C4-2B (cell line): ENCODE results near the gene SEMA3B.

Source experiments
- H3K27ac ChIP-seq: fragments of 450-650 bp; 2 replicates; pipeline ENCODE4 v1.5.1; 2017
- CTCF ChIP-seq: fragments of 450-650 bp; conservative IDR thresholded peaks from 2 replicates; pipeline ENCODE4 v1.5.1; 2017; ENCODE audit warnings: mild to moderate bottlenecking
- ZFX ChIP-seq: fragments of 450-650 bp; IDR thresholded peaks from 2 replicates; pipeline ENCODE4 v1.6.1; 2017

SEMA3B gene

GRCh38 chr3:50286322-50287227 is 17.6 kb downstream of the SEMA3B start:
- H3K27ac ChIP-seq: no peak overlapping the region
- TF ChIP-seq ZFX: no peak
- TF ChIP-seq CTCF: no peak

GRCh38 chr3:50287262-50287661 is 18.3 kb downstream of the SEMA3B start:
- H3K27ac ChIP-seq: no peak overlapping the region
- TF ChIP-seq CTCF: no peak
- no peak for TF ChIP-seq ZFX

GRCh38 chr3:50288387-50289007 is 19.6 kb downstream of the SEMA3B start:
- TF ChIP-seq CTCF (no peak), ZFX (no peak)
- H3K27ac ChIP-seq: no peak overlapping the region

- TF ChIP-seq ZFX (no peak), CTCF (no peak)
- H3K27ac ChIP-seq: peak overlapping the region; percentile 99
These were observed 20.2 kb downstream of the SEMA3B start for GRCh38 chr3:50289130-50289529.

GRCh38 chr3:50290161-50290641 is 21.3 kb downstream of the SEMA3B start:
- peak overlapping the region; percentile 99 for H3K27ac ChIP-seq
- no peak for TF ChIP-seq CTCF
- TF ChIP-seq ZFX: no peak

- no peak for TF ChIP-seq CTCF
- no peak for TF ChIP-seq ZFX
- peak within 1 kb of the TSS; percentile 99 for H3K27ac ChIP-seq
These were observed 23.5 kb downstream of the SEMA3B start, which contains the start of gene IFRD2 for GRCh38 chr3:50292159-50293078. TSS of gene IFRD2 (minus strand) at chr3:50292429. CDS start at chr3:50292274, 155 bp downstream.
